WTC11 (cell line): ENCODE measurements around the gene ENO1. TPM values are rescaled to one million over a fixed set of nuclear protein-coding genes. Genes with fewer than 3 reads are reported as not detected.

Source experiments
- ATAC-seq: fragments of 200-7000 bp; cut with Tn5 transposase; 2 replicates; pipeline ENCODE4 v1.10.0; 2021; ENCODE audit warnings: mild to moderate bottlenecking, moderate library complexity
- CTCF ChIA-PET: fragments of 300-600 bp; sonication (Branson Sonifier 250); formaldehyde crosslinking; loops from one replicate; lab custom pipeline; 2021; ENCODE audit warnings: antibody characterized with exemption; lab: Charles Lee
- POLR2A ChIA-PET: fragments of 350-600 bp; sonication (Branson Sonifier 250); formaldehyde crosslinking; loops from one replicate; lab custom pipeline; 2021; ENCODE audit warnings: antibody characterized with exemption; lab: Charles Lee
- DNase-seq: peaks from one replicate; pipeline ENCODE4 v3.0.0; 2021; ENCODE audit warnings: low spot score
- H3K27ac Mint-ChIP-seq: 2 replicates; pipeline ENCODE4 v1.8.0; 2021; ENCODE audit warnings: mixed read lengths
- H3K27me3 Mint-ChIP-seq: 2 replicates; pipeline ENCODE4 v1.8.0; 2021; ENCODE audit warnings: low read depth, mild to moderate bottlenecking, moderate library complexity, mixed read lengths
- H3K36me3 Mint-ChIP-seq: 2 replicates; pipeline ENCODE4 v1.8.0; 2021; ENCODE audit warnings: mixed read lengths
- H3K4me1 Mint-ChIP-seq: 2 replicates; pipeline ENCODE4 v1.8.0; 2022; ENCODE audit warnings: mixed read lengths
- H3K4me3 Mint-ChIP-seq: 2 replicates; pipeline ENCODE4 v1.8.0; 2021; ENCODE audit warnings: mild to moderate bottlenecking, moderate library complexity, mixed read lengths
- H3K9me3 Mint-ChIP-seq: 2 replicates; pipeline ENCODE4 v1.8.0; 2021; ENCODE audit warnings: mixed read lengths
- ARID4B ChIP-seq: sonication (generic); formaldehyde crosslinking; IDR thresholded peaks from 2 replicates; pipeline ENCODE4 v1.8.0; 2023; ENCODE audit warnings: missing genetic modification reagents, mild to moderate bottlenecking, borderline replicate concordance
- ATF2 ChIP-seq: sonication (generic); formaldehyde crosslinking; IDR thresholded peaks from 2 replicates; pipeline ENCODE4 v1.8.1; 2022; ENCODE audit warnings: low read depth, missing genetic modification reagents, borderline replicate concordance
- CDX4 ChIP-seq: fragments of 250-450 bp; sonication (Bioruptor Pico); IDR thresholded peaks from 2 replicates; pipeline ENCODE4 v1.9.0; 2021; ENCODE audit warnings: moderate library complexity, mild to moderate bottlenecking, inconsistent platforms, borderline replicate concordance
- CREM ChIP-seq: sonication (generic); formaldehyde crosslinking; IDR thresholded peaks from 2 replicates; pipeline ENCODE4 v1.8.1; 2022; ENCODE audit warnings: mild to moderate bottlenecking, missing genetic modification reagents, moderate library complexity
- CTCF ChIP-seq: fragments of 200-600 bp; IDR thresholded peaks from 2 replicates; pipeline ENCODE4 v1.8.0; 2022; ENCODE audit warnings: antibody characterized with exemption
- E2F1 ChIP-seq: sonication (generic); formaldehyde crosslinking; IDR thresholded peaks from 2 replicates; pipeline ENCODE4 v1.8.0; 2022; ENCODE audit warnings: mild to moderate bottlenecking, missing genetic modification reagents
- ELF4 ChIP-seq: sonication (generic); formaldehyde crosslinking; IDR thresholded peaks from 2 replicates; pipeline ENCODE4 v1.8.1; 2022; ENCODE audit warnings: low read depth, mild to moderate bottlenecking, moderate library complexity, missing genetic modification reagents
- EMX1 ChIP-seq: fragments of 250-450 bp; sonication (Bioruptor Pico); IDR thresholded peaks from 2 replicates; pipeline ENCODE4 v1.8.0; 2021; ENCODE audit warnings: mild to moderate bottlenecking
- IRF2 ChIP-seq: sonication (generic); formaldehyde crosslinking; IDR thresholded peaks from 2 replicates; pipeline ENCODE4 v1.8.0; 2022; ENCODE audit warnings: low read depth, missing genetic modification reagents, borderline replicate concordance
- MAX ChIP-seq: sonication (generic); formaldehyde crosslinking; IDR thresholded peaks from 2 replicates; pipeline ENCODE4 v1.8.0; 2022; ENCODE audit warnings: mild to moderate bottlenecking, missing genetic modification reagents
- MLX ChIP-seq: sonication (generic); formaldehyde crosslinking; IDR thresholded peaks from 2 replicates; pipeline ENCODE4 v1.8.1; 2023; ENCODE audit warnings: mild to moderate bottlenecking, missing genetic modification reagents, moderate library complexity
- MXD4 ChIP-seq: fragments of 250-450 bp; sonication (Bioruptor Pico); IDR thresholded peaks from 2 replicates; pipeline ENCODE4 v1.8.0; 2021; ENCODE audit warnings: mild to moderate bottlenecking, moderate library complexity, borderline replicate concordance
- NFATC4 ChIP-seq: fragments of 250-450 bp; sonication (Bioruptor Pico); IDR thresholded peaks from 2 replicates; pipeline ENCODE4 v1.9.0; 2021; ENCODE audit warnings: mild to moderate bottlenecking
- NR2C2 ChIP-seq: sonication (generic); formaldehyde crosslinking; IDR thresholded peaks from 2 replicates; pipeline ENCODE4 v1.8.0; 2022; ENCODE audit warnings: mild to moderate bottlenecking, missing genetic modification reagents
- SMAD4 ChIP-seq: sonication (generic); formaldehyde crosslinking; IDR thresholded peaks from 2 replicates; pipeline ENCODE4 v1.8.0; 2022; ENCODE audit warnings: mild to moderate bottlenecking, missing genetic modification reagents
- STAT6 ChIP-seq: sonication (generic); formaldehyde crosslinking; conservative IDR thresholded peaks from 2 replicates; pipeline ENCODE4 v1.8.1; 2023; ENCODE audit warnings: mild to moderate bottlenecking, low read depth, missing genetic modification reagents, moderate library complexity
- ZMAT4 ChIP-seq: fragments of 250-450 bp; sonication (Bioruptor Pico); IDR thresholded peaks from 2 replicates; pipeline ENCODE4 v1.9.0; 2021; ENCODE audit warnings: mild to moderate bottlenecking
- ZNF138 ChIP-seq: sonication (generic); formaldehyde crosslinking; conservative IDR thresholded peaks from 2 replicates; pipeline ENCODE4 v1.8.1; 2022; ENCODE audit warnings: mild to moderate bottlenecking, moderate library complexity, missing genetic modification reagents
- ZNF416 ChIP-seq: fragments of 250-450 bp; sonication (Bioruptor Pico); IDR thresholded peaks from 2 replicates; pipeline ENCODE4 v1.9.0; 2021; ENCODE audit warnings: mild to moderate bottlenecking, inconsistent platforms
- ZNF423 ChIP-seq: fragments of 250-450 bp; sonication (Bioruptor Pico); IDR thresholded peaks from 2 replicates; pipeline ENCODE4 v2.1.2; 2022; ENCODE audit warnings: mild to moderate bottlenecking, moderate library complexity
- total RNA-seq: library from RNA; stranded (reverse); gene quantifications from 3 replicates; pipeline ENCODE4 v1.2.3, GENCODE V29; 2021

ENO1 gene
- total RNA-seq, 1 experiment from 2014 or later = 1,978 TPM

GRCh38 chr1:8864713-8865344 lies 13.7 kb downstream of the ENO1 start (continued):
- TF ChIP-seq STAT6 (CRISPR knock-in tag) = no peak
- no peak for TF ChIP-seq NFATC4 (CRISPR knock-in tag)
- no peak for TF ChIP-seq CDX4 (CRISPR knock-in tag)

GRCh38 chr1:8863794-8864233 lies 14.7 kb downstream of the ENO1 start:
- Mint-ChIP-seq H3K9me3 (no peaks in the 10 kb centered on the region), H3K36me3 (peaks cover 92% of the 10 kb centered on the region), H3K27me3 (no peaks in the 10 kb centered on the region; the same call in 1 of the 2 replicates), H3K4me3 (no peak overlapping the region), H3K4me1 (peaks cover 40% of the 10 kb centered on the region), H3K27ac (peak overlapping the region; percentile 74)
- TF ChIP-seq SMAD4 (CRISPR knock-in tag) (no peak), MAX (CRISPR knock-in tag) (no peak), IRF2 (no peak), ZNF138 (no peak), ARID4B (CRISPR knock-in tag) (no peak), MLX (CRISPR knock-in tag) (no peak), CTCF (no peak), CREM (CRISPR knock-in tag) (no peak), ZNF416 (CRISPR knock-in tag) (no peak), ATF2 (CRISPR knock-in tag) (no peak), E2F1 (CRISPR knock-in tag) (no peak), ZMAT4 (no peak), MXD4 (CRISPR knock-in tag) (no peak), ELF4 (no peak), NR2C2 (no peak), EMX1 (CRISPR knock-in tag) (no peak), ZNF423 (CRISPR knock-in tag) (no peak)
- ChIA-PET CTCF (interaction anchor here (2.1 to 8.1 kb wide), 3 partner anchors 8 to 141 kb away, joined by 7 to 69 read pairs (median 63); no protein-coding TSS in a partner anchor), POLR2A (no interaction called here)
- DNase-seq = no peak
- no peak for ATAC-seq
